ENCODE data around the gene OR8B4. TPM values are rescaled to one million over a fixed set of nuclear protein-coding genes. Genes with fewer than 3 reads are reported as not detected.
A peak's percentile ranks its signal among the peaks of the same experiment; 100 is the strongest.
"Not testable (repeated sequence)": the region's sequence is repeated elsewhere in the genome, so short reads cannot be mapped to it uniquely, and the experiment has no call there.

Gene OR8B4
- total and polyA plus RNA-seq, 11 donors = not detected

- ATAC-seq (no peak), DNase-seq (no peak)
- 18 to 19% (median 19%) methylated on average over 5 of the region's 5 CpGs for WGBS, 4 donors
- no peaks in the 10 kb centered on the region for H3K4me1 ChIP-seq
- TF ChIP-seq POLR2A (IDR thresholded peaks at IDR 0.05) (no peak), CTCF (IDR thresholded peaks at IDR 0.05) (peak; percentile 52 to 84 (median 69))
- peaks cover 0 to 26% (median 0%) of the 10 kb centered on the region in 9 donors for H3K27me3 ChIP-seq
- intact Hi-C loops (cut with DNase I) = loop anchor here in 6 of 10 donors (1.0 to 5.0 kb wide), 5 partner anchors 167 to 175 kb away; no protein-coding TSS in a partner anchor
- H3K27ac ChIP-seq = no peak overlapping the region
- no peak overlapping the region for H3K4me3 ChIP-seq
- H3K9me3 ChIP-seq = no peaks in the 10 kb centered on the region
- H3K36me3 ChIP-seq = no peaks in the 10 kb centered on the region
Measured at GRCh38 chr11:124415356-124415923, 9.2 kb downstream of the OR8B4 start.

GRCh38 chr11:124409906-124410305, 14.8 kb downstream of the OR8B4 start:
- H3K36me3 ChIP-seq = no peaks in the 10 kb centered on the region
- intact Hi-C loops (cut with DNase I) = loop anchor here in 4 of 10 donors (5.0 kb wide), 2 partner anchors 177 to 507 kb away; partner anchors contain the start of gene HEPN1 (in 1 of the 4)
- TF ChIP-seq CTCF (IDR thresholded peaks at IDR 0.05) (no peak), POLR2A (IDR thresholded peaks at IDR 0.05) (no peak)
- peaks cover 0 to 13% (median 0%) of the 10 kb centered on the region in 9 donors for H3K27me3 ChIP-seq
- no peak overlapping the region for H3K27ac ChIP-seq
- no peaks in the 10 kb centered on the region for H3K4me1 ChIP-seq
- no peak overlapping the region for H3K4me3 ChIP-seq
- WGBS, 4 donors = 80 to 85% (median 84%) methylated on average over 7 of the region's 7 CpGs
- no peak for ATAC-seq
- DNase-seq = no peak
- H3K9me3 ChIP-seq = no peaks in the 10 kb centered on the region

GRCh38 chr11:124405581-124405980, 19.1 kb downstream of the OR8B4 start:
- ATAC-seq (no peak), DNase-seq (no peak)
- 53 to 67% (median 62%) methylated on average over 2 of the region's 2 CpGs for WGBS, 4 donors
- no peak overlapping the region for H3K27ac ChIP-seq
- no peak overlapping the region for H3K4me3 ChIP-seq
- no peaks in the 10 kb centered on the region for H3K27me3 ChIP-seq
- H3K9me3 ChIP-seq = no peaks in the 10 kb centered on the region
- intact Hi-C loops (cut with DNase I) = loop anchor here in 1 of 10 donors (5.0 kb wide), 1 partner anchor 512 kb away; the partner anchor contains the start of gene HEPN1
- no peaks in the 10 kb centered on the region for H3K4me1 ChIP-seq
- TF ChIP-seq CTCF (IDR thresholded peaks at IDR 0.05) = no peak
- TF ChIP-seq POLR2A (IDR thresholded peaks at IDR 0.05) = no peak
- H3K36me3 ChIP-seq = no peaks in the 10 kb centered on the region

GRCh38 chr11:124403186-124403585, 21.5 kb downstream of the OR8B4 start:
- H3K36me3 ChIP-seq; DNase-seq; H3K27ac ChIP-seq; H3K9me3 ChIP-seq; H3K27me3 ChIP-seq; H3K4me1 ChIP-seq; ATAC-seq; H3K4me3 ChIP-seq; intact Hi-C loops (cut with DNase I): not testable (repeated sequence)
- WGBS, 4 donors = 86 to 96% (median 91%) methylated on average over 8 to 27 of the region's 27 CpGs
